Fibroblast of pulmonary artery (primary cell): ENCODE measurements around the gene PLA2G10.

Experiments used
- DNase-seq: peaks from one replicate; pipeline ENCODE4 v3.0.0-alpha.2; 2010; ENCODE audit warnings: low read depth
- H3K4me3 ChIP-seq: replicated peaks from 2 replicates; pipeline ENCODE4 v1.5.1; 2011; ENCODE audit warnings: low read depth, mild to moderate bottlenecking, control low read depth, low read length, moderate library complexity
- CTCF ChIP-seq: IDR thresholded peaks from 2 replicates; pipeline ENCODE4 v1.5.1; 2011; ENCODE audit warnings: mild to moderate bottlenecking, control low read depth, low read length, inconsistent platforms; ENCODE audit errors: missing control alignments

Gene PLA2G10

GRCh38 chr16:14678748-14679497 lies 15.2 kb downstream of the PLA2G10 start:
- no peak overlapping the region for H3K4me3 ChIP-seq
- DNase-seq, result no peak
- TF ChIP-seq CTCF, result no peak

GRCh38 chr16:14677627-14678026 lies 16.5 kb downstream of the PLA2G10 start:
- H3K4me3 ChIP-seq, result no peak overlapping the region
- no peak for DNase-seq
- TF ChIP-seq CTCF, result no peak

GRCh38 chr16:14676633-14677032 lies 17.5 kb downstream of the PLA2G10 start:
- TF ChIP-seq CTCF, result no peak
- no peak overlapping the region for H3K4me3 ChIP-seq
- no peak for DNase-seq

GRCh38 chr16:14672403-14672971 lies 21.6 kb downstream of the PLA2G10 start:
- DNase-seq, result no peak
- no peak overlapping the region for H3K4me3 ChIP-seq
- TF ChIP-seq CTCF, result no peak

- no peak overlapping the region for H3K4me3 ChIP-seq
- no peak for TF ChIP-seq CTCF
- DNase-seq, result no peak
Measured at GRCh38 chr16:14669776-14670175, 24.3 kb downstream of the PLA2G10 start.

GRCh38 chr16:14668556-14669223 lies 25.4 kb downstream of the PLA2G10 start:
- H3K4me3 ChIP-seq, result no peak overlapping the region
- DNase-seq, result no peak
- TF ChIP-seq CTCF, result no peak
